Brain microvascular endothelial cell (primary cell): Measurements from ENCODE around the gene QSER1.
A peak's percentile ranks its signal among the peaks of the same experiment; 100 is the strongest.

Experiments used
- DNase-seq: peaks from one replicate; pipeline ENCODE4 v3.0.0-alpha.2; 2020
- H3K27ac ChIP-seq: fragments of 250-450 bp; sonication (Bioruptor Pico); 2 replicates; pipeline ENCODE4 v1.5.1; 2020; ENCODE audit warnings: mild to moderate bottlenecking, moderate library complexity
- H3K27me3 ChIP-seq: fragments of 250-450 bp; sonication (Bioruptor Pico); replicated peaks from 2 replicates; pipeline ENCODE4 v1.5.1; 2020; ENCODE audit warnings: mild to moderate bottlenecking
- H3K36me3 ChIP-seq: fragments of 250-450 bp; sonication (Bioruptor Pico); replicated peaks from 2 replicates; pipeline ENCODE4 v1.5.1; 2020; ENCODE audit warnings: mild to moderate bottlenecking
- H3K4me3 ChIP-seq: 2 replicates; pipeline ENCODE4 v1.5.1; 2011; ENCODE audit warnings: low read depth, mild to moderate bottlenecking, control low read depth, low read length, moderate library complexity
- in situ Hi-C: cut with HindIII; loops from 2 replicates; pipeline ENCODE4 v1.10.0; 2017; ENCODE audit warnings: low sequenced_read_pairs, low pct_ligation_motif_present
- TF ChIP-seq, protein P1 (sequence below): IDR thresholded peaks from 2 replicates; pipeline ENCODE4 v1.5.1; 2011; ENCODE audit warnings: low read depth, mild to moderate bottlenecking, moderate library complexity, low read length, control low read depth, inconsistent platforms; ENCODE audit errors: missing control alignments

The QSER1 gene

DNA sequence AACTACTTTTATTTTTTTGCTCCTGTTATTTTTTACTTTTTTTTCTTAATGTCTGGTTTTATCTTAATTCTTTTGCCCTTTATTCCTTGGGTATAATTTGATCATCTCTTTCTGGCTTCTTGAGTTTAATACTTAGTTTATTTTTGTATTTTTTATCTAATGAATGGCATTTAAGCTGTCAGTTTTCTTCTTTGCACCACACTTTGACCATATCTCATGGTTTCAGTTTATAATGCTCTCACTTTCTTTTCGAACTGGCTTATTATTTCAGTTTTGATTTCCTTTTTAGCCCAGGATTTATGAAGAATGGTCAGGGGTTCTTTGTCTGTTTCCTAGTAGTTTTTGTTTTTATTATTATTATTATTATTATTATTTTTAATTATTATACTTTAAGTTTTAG is 48.3 kb downstream of the QSER1 start:
- no peak for DNase-seq
- in situ Hi-C loops, result no loop called here
- Histone ChIP-seq H3K27me3 (no peaks in the 10 kb centered on the region), H3K4me3 (no peak overlapping the region), H3K27ac (no peak overlapping the region), H3K36me3 (peaks cover 3% of the 10 kb centered on the region)
- TF ChIP-seq, protein P1, sequence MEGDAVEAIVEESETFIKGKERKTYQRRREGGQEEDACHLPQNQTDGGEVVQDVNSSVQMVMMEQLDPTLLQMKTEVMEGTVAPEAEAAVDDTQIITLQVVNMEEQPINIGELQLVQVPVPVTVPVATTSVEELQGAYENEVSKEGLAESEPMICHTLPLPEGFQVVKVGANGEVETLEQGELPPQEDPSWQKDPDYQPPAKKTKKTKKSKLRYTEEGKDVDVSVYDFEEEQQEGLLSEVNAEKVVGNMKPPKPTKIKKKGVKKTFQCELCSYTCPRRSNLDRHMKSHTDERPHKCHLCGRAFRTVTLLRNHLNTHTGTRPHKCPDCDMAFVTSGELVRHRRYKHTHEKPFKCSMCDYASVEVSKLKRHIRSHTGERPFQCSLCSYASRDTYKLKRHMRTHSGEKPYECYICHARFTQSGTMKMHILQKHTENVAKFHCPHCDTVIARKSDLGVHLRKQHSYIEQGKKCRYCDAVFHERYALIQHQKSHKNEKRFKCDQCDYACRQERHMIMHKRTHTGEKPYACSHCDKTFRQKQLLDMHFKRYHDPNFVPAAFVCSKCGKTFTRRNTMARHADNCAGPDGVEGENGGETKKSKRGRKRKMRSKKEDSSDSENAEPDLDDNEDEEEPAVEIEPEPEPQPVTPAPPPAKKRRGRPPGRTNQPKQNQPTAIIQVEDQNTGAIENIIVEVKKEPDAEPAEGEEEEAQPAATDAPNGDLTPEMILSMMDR, result no peak

DNA sequence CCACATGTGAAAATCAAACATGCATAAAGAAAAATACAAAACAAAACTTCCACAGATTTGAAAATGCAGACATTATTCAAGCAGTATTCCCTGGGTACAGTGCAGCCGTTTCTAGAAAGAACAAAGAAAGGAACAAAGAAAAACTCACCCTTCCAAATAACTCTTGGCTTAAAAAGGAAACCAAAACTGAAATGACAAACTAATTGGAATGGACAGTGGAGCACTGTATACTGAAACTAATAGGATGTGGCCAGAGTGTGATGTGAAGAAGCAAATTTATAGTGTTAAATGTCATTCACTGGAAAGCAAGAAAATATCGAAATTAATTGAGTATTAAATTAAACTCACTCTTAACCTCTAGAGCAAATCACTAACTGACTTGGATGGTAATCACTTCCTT is 55.4 kb downstream of the QSER1 start:
- H3K27me3 ChIP-seq, result no peaks in the 10 kb centered on the region
- TF ChIP-seq, protein P1, result no peak
- in situ Hi-C loops, result no loop called here

DNA sequence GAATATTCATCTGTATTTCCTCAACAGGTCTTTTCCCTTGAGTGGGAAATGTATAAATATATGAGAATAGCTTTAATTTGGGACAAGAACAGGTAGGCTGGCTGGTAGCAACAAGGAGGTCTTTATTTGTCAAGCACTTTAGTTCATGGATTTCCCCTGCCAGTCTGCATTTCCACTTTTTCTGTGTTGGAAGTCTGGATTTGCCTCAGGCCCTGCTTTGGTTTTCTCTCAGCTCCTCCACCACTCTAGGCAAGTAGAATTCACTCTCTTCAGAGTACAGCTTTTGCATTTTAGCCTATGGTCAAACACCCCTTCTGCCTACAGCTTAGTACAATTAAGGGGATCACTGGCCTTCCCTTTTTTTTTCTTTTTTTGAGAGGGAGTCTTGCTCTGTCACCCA is 57.1 kb downstream of the QSER1 start:
- Histone ChIP-seq H3K27ac (no peak overlapping the region), H3K27me3 (no peaks in the 10 kb centered on the region), H3K36me3 (no peaks in the 10 kb centered on the region), H3K4me3 (no peak overlapping the region)
- TF ChIP-seq, protein P1, result no peak
- in situ Hi-C loops, result no loop called here
- DNase-seq, result no peak

More for the DNA sequence above, 55.4 kb downstream of the QSER1 start:
- no peaks in the 10 kb centered on the region for H3K36me3 ChIP-seq
- no peak for DNase-seq
- no peak overlapping the region for H3K27ac ChIP-seq
- no peak overlapping the region for H3K4me3 ChIP-seq

DNA sequence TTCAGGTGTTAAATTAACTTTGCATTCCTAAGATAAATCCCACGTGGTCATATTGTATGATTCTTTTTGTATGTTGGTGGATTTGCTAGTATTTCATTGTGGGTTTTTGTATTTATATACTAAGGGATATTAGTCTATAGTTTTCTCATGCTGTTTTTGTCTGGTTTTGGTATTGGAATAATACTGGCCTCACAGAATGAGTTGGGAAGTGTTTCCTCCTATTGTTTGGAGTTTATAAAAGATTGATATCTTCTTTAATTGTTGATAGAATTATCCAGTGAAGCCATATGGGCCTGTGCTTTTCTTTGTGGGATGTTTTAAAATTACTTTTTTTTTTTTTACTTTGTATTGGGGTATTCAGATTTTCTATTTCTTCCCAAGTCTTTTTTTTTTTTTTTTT is 59.8 kb downstream of the QSER1 start:
- no peak for DNase-seq
- H3K4me3 ChIP-seq, result no peak overlapping the region
- H3K27ac ChIP-seq, result no peak overlapping the region
- H3K27me3 ChIP-seq, result no peaks in the 10 kb centered on the region
- in situ Hi-C loops, result no loop called here
- H3K36me3 ChIP-seq, result no peaks in the 10 kb centered on the region
- TF ChIP-seq, protein P1, result no peak

DNA sequence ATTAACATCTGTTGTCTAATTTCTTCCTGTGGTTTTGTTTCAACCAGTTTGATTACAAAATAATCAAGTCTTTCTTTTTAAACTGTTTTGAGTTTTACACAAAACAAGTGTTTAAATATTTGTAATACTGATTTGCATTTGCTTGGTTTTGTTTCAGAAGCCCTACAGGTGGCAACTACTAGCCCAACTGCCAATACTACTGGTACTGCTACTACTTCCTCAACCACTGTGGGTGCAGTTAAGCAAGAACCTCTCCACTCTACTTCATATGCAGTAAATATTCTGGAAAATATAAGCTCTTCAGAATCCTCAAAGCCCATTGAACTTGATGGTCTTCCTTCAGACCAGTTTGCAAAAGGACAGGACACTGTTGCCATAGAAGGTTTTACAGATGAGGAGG is 61.1 kb downstream of the QSER1 start:
- in situ Hi-C loops, result no loop called here
- no peaks in the 10 kb centered on the region for H3K36me3 ChIP-seq
- TF ChIP-seq, protein P1, result no peak
- no peaks in the 10 kb centered on the region for H3K27me3 ChIP-seq
- H3K4me3 ChIP-seq, result no peak overlapping the region
- no peak for DNase-seq
- H3K27ac ChIP-seq, result no peak overlapping the region

DNA sequence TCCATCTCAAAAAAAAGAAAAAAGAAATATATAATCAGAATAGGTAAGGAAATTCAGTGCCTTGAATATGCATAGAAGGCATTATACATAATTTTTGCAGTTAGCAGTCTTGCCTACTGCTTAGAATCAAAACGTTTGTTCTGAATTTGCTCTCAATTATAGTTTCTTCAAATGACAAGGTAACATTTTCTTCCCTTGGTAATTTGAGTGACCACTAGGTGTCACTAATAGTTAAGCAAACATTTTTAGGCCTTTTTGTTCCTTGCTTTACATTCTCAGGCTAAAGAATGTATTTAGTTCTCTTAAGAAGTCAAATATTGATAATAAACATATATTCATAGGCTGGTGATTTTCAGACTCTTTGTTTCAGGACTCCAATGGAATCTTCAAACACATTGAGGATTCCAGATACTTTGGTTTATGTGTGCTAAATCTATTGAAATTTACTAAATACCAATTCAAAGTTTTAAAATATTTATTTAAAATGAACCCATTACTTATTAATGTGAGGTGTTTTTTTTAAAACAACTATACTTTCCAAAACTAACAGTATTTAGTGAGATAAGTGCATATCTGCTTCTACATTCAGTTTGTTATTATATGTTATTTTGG is 68.0 kb downstream of the QSER1 start:
- no peak overlapping the region for H3K27ac ChIP-seq
- no peaks in the 10 kb centered on the region for H3K36me3 ChIP-seq
- no peaks in the 10 kb centered on the region for H3K27me3 ChIP-seq
- no peak for DNase-seq
- TF ChIP-seq, protein P1, result peak; percentile 35
- in situ Hi-C loops, result no loop called here
- H3K4me3 ChIP-seq, result no peak overlapping the region
